Left hindlimb (tissue), 1 donor: ENCODE data around the gene CACFD1.
A peak's percentile ranks its signal among the peaks of the same experiment; 100 is the strongest.

ENCODE experiments used
- DNase-seq: peaks from one replicate; pipeline ENCODE4 v3.0.0-alpha.2; 2018

The CACFD1 gene

DNA sequence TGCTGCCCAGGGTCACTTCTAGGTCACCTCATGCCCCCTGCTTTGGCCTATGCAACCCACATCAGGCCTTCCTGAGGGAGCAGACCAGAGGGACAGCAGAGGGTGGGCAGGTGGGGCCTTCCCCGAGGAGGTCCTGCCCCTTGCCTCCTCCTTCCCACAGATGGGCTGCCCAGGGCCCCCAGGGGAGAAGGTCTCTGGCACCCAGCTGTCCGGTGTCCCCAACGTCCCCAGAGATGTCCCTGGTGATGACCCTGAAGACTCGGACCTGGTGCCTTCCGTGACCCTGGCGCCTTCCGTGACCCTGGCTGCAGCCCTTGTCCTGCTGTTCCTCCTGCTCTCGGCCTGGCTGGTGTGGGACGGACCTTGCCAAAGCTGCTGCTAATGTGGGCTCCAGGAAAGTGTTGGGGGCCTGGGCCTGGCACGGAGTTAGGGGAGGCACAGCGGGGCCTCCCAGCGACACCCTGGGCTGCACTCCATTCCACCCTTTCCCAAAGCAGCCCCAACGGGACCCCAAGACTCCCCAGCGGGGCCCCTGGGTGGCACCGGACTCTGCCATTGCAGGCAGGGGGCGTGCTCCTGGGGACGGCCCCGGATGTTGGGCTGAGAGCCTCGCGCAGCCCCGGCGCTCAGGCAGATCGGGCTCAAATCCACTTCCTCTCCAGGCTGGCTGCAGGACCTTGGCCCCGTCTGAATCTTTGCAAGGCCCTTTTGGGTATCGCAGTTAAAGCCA is 25.9 kb downstream of the CACFD1 start:
- DNase-seq = peak; percentile 33

DNA sequence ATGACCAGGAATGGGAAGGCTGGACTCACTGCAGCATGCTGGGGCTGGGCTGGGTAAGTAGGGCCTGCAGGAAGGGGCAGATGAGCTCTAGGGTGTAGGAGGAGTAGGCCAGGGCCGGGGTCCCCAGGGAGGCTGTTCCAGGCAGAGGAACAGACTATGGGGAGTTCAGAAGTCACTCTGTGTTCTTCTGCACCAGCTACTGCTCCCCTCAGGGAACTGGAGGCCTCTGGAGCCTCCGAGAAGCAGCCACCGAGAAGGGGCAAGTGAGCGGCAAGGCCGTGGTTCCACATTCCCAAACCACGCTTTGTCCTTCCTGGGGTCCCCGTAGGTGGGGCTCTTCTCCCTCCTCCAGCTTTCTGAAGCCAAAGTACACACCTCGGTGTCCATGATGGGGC is 27.6 kb downstream of the CACFD1 start:
- no peak for DNase-seq

DNA sequence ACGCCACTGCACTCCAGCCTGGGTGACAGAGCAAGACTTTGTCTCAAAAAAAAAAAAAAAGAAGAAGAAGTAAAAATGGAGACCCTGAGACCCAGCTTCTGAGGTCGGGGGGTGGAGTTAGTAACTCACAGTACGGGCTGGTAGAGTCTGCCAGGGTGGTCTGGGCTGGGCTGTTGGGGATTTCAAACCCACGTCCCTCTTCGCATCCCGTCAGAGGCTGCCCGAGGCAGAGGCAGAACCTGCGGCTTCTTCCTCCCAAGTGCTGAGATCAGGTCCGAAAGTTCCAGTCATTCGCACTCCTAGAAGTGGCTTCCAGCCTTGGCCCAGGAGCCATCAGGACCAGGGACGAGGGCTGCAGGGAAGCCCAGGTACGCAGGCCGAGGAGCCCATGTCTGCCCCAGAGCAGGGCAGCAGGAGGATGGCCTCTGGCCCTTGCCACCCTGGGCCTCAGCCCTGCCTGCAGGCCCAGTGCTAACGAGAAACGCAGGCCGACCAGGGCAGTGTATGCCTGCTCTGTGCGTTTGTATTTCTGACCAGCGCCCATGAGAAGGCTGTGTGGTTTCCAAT is 29.0 kb downstream of the CACFD1 start:
- DNase-seq = peak; percentile 13

DNA sequence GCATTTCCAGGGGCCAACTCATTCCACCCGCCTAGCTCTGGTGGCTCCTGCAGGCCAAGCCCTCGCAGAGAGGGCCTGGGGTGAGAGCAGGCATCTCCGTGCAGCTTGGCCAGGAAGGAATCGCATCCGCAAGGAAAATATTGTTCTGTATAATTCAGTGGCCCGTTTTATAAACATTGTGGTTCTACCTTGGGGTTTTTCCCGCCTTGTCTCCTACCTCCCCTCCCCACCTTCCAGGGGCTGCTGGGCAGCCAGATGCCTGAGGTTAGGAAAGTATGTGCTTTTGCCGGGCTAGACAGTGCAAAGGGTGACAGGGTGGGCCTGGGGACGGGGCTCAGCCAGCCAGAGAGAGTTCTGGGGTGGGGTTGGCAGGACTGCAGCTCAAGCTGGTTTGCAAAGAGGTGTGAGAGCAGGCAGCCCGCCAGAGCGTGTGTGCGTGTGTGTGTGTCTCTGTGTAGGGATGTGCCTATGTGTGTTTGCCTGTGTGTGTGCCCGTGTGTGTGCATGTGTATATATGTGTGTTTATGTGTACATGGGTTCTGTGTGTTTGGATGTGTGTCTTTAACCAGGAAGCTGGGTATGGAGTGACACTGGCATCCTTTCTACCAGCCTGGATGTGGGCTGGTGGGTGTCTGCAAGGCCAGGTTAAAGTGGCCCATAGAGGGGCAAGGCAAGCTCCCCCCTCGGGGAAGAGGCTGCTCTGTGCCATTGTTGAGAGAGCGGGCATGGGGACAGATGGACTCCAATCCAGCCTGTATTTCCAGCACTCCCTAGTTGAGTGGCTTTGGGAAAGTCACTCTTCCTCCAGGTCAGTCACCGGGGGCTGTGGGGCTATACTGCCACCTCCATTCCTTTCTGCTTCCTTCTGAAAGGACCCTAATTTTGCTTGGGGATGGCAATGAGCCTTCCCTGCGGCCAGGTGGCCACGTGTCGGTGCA is 29.7 kb downstream of the CACFD1 start:
- peak; percentile 49 for DNase-seq

DNA sequence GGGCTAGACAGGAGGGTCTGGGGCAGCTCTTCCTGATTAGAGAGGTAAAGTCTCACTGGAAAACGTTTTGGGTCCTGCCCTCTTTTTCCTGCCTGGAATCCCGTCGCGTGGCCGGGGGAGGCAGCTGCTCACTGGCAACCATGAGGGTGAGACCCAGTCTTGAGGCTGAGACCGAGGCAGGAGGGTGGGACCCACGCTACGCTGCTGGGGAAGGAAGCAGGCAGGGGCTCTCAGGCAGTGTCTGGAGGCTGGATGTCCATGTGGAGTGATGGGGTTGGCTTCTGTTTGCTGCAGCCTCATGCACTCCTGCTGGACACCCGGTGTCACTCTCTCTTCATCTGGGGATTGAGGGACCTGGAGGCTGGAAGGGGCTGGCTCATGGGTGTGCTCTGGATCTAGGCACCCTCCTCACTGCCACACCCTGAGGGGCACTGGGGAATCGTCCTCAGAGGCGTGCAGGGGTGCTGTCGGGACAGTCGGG is 30.5 kb downstream of the CACFD1 start:
- DNase-seq = peak; percentile 28

DNA sequence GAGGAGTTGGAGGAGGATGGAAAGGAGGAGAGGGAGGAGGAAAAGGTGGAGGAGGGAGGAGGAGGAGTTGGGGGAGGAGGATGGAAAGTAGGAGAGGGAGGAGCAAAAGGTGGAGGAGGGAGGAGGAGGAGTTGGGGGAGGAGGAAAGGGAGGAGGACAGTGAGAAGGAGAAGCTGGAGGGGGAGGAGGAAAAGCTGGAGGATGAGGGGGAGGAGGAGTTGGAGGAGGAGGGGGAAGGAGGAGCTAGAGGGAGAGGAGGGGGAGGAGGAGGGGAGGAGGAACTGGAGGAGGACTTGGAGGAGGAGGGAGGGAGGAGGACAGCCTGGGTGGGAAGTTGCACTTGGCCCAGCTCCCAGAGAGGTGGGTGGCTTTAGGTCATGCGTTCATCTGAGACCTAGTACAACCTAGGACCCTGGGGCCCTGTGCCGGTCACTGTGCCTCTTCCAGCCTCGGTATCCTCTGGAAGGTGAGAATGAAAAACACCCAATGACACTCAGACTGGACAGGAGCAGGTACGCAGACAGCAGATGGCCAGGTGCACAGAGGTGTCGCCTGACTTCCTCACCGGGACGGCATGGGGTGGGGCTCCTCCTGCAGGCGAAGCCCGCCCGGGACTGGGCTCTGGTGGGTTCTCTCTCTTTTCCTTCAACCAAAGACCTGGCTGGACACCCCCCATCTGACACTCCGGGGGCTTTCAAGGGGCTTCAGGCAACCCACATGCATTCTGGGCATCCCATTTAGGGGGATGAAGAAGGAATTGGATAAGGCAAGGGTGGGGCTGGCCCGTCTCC is 31.3 kb downstream of the CACFD1 start:
- DNase-seq = peak; percentile 30

DNA sequence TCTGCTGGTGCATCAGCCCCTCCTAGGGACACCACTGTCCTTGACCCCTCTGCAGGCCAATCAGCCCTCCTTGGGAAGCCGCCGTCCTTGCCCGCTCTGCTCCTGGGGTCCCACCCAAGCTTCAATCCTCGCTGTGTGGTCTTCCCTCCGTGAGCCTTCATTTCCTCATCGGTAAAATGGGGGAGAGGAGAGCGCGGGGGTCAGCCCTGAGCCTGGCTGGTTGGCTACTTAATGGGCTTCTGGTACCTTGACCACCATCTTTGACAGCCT is 31.8 kb downstream of the CACFD1 start:
- DNase-seq = no peak

DNA sequence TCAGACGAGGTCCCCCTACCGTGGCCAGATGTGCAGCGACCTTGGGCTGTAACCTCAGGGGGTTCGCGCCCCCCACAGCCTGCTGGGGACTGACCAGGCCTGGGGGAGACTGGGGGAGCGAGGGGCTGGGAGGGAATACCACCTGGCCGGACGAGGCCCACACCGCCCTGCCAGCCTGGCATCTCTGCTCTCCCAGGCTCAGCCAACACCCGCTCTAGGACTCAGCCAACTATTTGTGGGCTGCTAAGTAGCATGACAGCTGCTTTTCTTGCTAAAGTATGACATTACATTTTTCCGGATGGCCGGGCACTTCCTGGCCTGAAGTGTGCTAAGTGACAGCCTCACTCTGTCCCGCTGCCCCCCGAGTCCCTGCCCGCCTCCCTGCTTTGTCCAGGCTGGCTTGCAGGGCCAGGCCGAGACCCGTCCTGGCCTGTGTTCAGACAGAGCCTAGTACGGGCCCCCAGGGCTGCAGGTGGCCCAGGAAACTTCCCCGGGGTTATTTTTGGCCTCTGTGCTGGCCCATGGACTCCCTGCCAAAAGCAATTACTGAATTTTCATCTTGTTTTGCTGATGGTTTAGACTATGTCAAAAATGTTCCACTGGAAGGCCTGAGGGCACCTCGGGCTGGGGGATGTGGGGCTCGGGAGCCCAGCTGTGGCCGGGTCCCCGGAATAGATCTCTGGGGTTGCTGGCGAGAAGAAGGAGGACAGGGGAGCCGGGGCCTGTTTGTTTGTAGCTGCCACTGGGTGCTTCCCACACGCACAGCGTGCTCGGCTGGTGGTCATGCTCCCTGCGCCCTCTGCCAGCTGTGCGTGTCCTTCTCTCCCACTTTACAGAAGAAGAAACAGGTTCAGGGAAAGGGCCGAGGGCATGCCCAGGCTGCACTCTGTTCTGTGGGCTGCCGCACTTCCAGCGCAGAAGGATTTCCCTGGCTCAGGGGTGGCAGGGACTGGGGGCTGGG is 32.6 kb downstream of the CACFD1 start:
- DNase-seq = peak; percentile 82

DNA sequence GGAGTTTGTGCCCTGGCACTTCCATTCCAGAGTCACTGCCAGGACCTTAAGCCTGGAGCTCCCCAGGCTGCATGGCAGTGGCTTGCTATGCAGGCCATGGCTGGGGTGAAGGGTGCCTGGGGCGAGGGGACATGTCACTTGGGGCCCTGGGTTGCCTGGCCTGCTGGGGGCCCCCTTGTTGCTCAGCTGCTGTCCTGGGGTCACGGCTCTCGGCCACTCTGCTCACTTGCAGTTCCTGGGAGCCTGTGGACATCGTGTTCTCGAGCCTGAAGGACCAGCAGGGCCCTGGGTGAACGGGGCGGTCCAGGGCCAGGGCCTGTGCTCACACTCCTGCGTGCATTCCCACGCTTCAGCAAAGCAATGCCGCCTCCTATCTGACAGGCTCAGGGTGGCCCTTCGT is 33.6 kb downstream of the CACFD1 start:
- peak; percentile 28 for DNase-seq

DNA sequence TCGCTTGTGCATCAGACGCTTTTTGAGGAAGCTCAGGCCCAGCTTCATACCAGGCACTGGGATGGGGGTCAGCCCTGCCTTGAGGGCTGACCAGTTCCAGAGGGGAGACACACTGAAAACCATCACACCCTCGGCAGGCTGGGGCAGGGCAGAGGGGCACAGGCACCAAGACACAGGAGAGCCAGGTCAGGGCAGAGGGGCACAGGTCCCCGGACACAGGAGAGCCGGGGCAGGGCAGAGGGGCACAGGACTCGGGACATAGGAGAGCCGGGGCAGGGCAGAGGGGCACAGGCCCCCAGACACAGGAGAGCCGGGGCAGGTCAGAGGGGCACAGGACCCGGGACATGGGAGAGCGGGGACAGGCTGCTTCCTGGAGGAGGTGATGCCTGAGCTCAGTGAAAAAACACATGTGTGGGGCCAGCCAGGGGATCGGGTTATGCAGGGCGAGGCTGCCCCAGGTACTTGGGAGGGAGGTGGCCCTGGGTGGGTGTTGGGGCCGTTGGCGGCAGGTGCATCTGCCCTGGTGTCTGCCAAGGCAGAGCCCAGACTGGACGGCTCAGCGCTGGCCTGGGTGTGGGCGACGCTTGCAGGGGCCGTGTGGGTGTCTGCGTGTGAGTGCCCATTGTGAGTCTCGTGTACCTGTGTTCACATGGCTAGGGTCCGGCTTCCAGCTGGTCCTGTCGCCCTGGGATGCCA is 34.2 kb downstream of the CACFD1 start:
- peak; percentile 31 for DNase-seq

DNA sequence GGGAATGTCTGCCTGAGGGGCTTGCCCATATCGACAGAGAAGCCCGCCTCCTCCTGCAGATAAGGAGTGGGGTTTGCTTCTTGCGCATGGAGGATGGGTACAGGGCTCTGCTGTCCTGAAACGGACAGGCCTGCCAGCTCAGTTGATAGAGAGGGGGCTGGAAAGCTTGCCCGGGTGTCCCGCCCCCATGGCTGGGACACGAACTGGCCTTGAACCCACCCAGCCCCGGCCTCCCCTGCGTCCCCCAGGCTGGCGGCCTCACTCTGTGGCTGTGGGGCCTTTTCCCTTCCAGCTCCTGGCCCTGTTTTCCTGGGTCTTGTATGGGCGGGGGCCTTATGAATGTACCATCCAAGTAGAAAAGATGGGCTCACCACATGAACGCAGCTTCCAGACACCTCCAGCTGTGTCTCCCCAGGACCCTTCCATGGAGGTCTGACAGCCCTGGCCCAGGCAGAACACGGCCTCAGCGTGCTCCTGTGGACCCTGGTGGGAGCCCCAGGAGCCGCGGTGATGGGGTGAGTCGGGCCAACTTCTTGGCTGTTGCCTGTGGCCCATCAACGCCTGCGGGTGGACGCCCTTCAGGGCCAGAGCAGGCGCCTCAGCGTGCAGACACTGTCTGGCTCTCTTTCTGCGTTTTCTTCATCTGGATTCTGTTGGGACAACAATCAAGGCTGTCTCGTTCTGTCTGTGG is 35.0 kb downstream of the CACFD1 start:
- DNase-seq = peak; percentile 35

DNA sequence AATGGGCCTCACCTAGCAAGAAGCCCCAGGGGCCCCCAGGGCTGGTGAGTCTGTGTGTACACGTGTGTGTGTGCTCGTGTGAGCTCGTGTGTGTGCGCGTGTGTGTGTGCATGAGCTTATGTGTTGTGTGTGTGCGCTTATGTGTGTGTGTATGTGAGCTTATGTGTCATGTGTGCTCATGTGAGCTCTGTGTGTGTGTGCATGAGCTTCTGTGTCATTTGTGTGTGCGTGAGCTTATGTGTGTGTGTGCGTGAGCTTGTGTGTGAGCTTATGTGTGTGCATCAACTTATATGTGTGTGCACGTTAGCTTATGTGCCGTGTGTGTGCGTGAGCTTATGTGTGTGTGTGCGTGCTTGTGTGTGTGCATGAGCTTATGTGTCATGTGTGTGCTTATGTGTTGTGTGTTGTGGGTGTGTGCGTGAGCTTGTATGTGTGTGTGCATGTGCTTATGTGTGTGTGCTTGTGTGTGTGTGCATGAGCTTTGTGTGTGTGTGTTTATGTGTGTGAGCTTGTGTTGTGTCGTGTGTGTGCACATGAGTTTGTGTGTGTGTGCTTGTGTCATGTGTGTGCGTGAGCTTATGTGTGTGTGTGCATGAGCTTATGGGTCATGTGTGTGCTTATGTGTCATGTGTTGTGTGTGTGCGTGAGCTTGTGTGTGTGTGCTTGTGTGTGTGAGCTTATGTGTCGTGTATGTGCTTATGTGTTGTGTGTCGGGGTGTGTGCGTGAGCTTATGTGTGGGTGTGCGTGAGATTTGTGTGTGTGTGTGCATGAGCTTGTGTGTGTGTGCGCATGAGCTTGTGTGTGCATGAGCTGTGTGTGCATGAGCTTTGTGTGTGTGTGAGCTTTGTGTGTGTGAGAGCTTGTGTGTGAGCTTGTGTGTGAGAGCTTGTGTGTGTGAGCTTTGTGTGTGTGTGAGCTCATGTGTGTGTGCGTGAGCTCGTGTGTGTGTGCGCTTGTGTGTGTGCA is 35.8 kb downstream of the CACFD1 start:
- peak; percentile 21 for DNase-seq

DNA sequence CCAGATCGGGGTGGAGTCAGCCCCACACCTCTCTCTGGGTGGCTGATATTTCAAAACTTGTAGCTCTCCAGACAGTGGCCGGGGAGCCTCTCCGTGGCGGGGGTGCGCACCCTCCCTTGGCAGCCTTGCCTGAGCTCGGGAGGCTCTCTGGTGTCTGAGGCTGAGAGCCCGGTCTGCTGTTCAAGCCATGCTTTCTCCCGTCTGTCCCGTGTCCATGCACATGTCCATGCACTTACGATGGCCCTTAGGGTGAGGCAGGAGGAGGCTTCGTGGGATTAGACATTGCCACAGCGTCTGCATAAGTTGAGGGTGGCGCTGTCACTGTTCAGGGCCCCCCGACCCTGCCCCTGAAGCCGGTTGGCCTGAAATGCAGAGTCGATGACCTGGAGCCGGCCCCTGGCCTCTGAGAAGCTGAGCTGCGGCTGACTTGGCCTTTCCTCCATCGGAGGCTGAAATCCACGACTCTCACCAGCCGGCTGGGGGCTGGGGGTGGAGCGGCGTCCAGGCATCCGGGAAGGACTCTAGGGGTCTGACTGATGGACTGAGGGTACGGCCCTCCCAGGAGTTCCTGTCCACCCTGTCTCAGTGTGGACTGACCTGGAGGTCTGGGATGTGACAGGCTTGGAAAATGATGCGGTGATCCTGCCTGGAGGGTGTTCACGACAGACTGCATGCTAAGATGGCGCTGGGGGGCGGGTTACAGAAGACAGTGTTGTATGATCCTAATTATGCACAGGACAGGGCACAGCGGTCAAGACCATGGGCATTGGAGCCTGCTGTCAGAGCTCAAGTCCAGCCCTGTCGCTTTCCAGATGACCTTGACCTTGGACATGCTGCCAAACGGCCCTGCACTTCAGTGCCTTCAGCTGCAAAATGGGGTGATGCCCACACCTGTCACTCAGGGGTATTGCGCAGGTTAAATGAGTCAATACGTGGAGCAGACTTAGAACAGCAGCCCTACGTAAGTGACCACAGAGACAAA is 37.4 kb downstream of the CACFD1 start:
- peak; percentile 26 for DNase-seq

DNA sequence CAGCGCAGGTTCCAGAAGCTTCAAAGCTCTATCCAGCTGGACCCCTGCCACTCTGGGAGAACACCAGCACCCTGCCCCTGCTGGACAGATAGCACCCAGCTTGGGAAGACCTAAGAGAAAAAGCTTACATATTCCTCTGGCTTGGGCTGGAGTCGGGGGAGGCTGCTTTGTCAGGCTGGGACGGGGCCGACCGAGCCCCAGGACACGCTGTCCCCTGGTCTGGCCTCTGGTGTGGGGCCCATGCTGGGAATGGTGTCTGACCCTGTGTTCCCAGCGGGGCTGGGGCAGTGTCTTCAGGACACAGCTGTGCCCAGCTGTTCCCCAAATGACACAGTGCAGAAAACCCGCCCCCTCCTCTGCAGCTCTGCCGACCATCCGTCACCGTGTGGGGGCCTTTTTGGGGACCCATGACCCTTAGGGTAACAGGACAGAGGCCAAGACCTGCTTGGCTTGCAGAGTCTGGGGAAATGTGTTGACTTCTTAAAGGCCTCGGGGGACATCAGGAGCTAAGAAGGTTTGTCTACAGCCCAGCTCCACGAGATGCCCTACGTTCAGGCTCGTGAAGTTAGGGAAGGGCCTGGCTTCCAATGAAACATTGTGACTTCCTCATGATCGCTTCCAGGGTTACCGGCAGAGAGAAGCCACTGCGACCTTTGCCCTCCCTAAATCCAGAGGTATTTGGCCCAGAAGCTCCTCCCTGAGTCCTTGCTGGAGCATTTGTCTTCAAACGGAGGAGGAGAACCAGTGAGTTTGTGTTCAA is 39.5 kb downstream of the CACFD1 start:
- peak; percentile 28 for DNase-seq

DNA sequence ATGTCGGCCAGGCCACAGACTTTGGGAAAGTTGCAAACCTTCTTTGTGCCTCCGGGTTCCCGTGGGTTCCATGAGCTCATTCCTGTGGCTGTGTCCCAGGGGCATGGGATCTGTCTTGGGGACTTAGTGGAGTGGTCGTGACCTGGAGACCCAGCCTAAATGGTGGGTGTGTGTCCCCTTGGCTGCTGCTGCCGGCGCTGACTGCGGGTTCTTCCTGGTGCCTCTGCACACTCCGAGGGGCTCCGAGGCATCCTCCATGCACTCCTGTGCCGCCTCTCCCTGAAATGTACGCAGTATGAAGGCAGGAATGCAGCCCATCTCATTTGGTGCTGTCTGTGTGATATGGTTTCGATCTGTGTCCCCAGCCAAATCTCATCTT is 40.1 kb downstream of the CACFD1 start:
- DNase-seq = peak; percentile 18

DNA sequence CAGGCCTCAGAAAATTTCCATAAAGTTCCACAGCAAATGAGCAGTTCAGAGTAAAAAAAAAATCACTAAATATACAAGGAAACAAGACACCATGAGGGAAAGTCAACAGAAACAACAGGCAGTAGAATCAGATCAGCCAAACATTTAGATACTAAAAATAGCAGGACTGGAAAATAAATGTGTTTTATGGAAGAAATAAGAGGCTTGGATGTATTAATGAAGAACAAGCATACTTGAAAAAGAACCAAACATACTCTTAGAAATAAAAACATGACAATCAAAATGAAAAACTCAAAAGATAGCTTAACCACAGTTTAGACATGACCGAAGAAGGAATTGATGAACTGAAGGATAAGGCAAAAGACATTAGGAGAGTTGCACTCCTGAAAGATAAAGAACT is 42.3 kb downstream of the CACFD1 start:
- no peak for DNase-seq

DNA sequence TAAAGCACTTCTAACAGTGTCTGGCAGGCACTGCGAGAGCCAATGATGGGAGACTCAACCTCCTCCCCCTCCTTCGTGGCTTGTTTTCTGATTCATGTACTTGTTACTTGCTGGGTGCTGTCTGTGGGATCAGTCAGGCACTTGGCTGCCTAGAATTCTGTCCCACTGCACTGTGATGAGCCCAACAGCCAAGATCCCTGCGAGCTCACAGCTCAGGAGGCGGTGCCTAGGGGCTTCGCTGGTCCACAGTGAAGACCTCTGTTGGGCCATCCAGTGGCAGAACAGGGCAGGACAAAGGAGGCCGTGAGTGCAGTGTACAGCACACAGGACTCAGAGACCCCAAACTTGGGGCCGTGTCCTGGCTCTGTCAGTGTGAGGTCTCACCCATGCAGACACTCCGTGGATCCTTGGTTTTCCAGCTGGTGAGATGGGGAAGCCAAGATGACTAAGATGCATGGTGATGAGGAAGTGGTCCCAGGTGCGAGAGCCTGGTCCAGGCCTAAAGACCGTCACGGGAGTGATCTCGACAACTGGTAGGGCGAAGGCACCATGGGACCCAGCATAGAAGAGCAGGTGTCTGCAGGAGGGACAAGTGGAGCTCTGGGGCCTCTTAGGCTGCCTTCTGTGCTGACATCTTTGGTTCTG is 45.5 kb downstream of the CACFD1 start:
- DNase-seq = peak; percentile 25
